ENCODE results near the gene PRPSAP1. TPM values are rescaled to one million over a fixed set of nuclear protein-coding genes. Genes with fewer than 3 reads are reported as not detected.

Gene PRPSAP1
- total and polyA plus RNA-seq, 2 of the 8 experiments (the other 6 are each of a cell fraction or from before 2014, with no cell fraction given): 32.0 to 54.2 TPM

DNA sequence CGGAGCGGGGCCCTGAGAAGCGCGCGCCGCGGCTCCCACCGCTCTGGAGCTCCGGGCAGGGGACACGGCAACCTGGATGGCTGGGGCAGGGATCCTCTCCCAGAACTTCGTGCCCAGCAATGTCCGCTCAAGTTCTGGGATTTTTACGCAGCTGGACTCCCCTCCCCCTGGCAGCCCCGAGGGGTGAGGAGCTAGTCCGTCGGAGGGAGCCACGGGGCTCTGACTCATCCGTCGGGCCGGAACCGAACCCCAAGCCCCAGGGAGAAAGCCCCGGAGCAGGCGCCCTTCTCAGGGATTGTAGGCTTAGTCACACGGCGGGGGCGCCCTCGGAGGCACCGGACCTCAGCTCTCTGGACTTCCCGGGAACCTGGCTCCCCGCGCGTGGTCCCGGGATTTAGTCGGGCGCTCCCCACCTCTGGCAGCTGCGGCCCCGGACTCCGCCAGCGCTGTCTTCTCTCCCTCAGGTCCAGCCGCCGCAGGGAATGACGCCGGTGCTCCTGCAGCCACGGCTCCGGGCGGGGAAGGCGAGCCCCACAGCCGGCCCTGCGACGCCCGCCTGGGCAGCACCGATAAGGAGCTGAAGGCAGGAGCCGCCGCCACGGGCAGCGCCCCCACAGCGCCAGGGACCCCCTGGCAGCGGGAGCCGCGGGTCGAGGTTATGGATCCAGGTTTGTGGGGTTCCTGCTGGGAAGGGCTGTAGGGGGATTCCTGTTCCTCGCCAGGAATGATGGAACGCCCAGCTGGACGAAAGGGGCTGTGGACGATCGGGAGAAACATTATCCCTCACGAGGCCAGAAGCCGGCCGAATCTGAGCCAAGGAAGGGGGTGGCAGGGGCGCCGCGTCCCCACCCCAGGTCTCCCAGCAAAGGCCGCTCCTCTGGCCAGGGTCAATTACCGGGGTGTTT lies 31.5 kb upstream of the PRPSAP1 start (continued):
- TF ChIP-seq NRF1 (IDR thresholded peaks at IDR 0.05; ENCODE audit: low read depth, low read length) (no peak), RBBP5 (IDR thresholded peaks at IDR 0.05; ENCODE audit: borderline replicate concordance, low read depth, low read length) (0 out of 2 replicates have a peak, but pooled peaks have one; percentile 18), EZH2 (IDR thresholded peaks at IDR 0.05; ENCODE audit: low read depth, low read length, severe bottlenecking) (peak; percentile 91), POLR2AphosphoS5 (IDR thresholded peaks at IDR 0.05; ENCODE audit: low read depth, low read length) (no peak), JUN (IDR thresholded peaks at IDR 0.05; ENCODE audit: low read depth, low read length) (no peak), SRF (IDR thresholded peaks at IDR 0.05; ENCODE audit: low read depth, low read length) (no peak), MAFK (IDR thresholded peaks at IDR 0.05; ENCODE audit: low read depth, low read length) (no peak), CREB1 (IDR thresholded peaks at IDR 0.05) (no peak)
